NCI-H146 (cell line): ENCODE results near the gene NUP133.
"Not testable (repeated sequence)": the region's sequence is repeated elsewhere in the genome, so short reads cannot be mapped to it uniquely, and the experiment has no call there.

ENCODE experiments used
- DNase-seq: peaks from one replicate; lab custom pipeline; 2025; lab: John Stamatoyannopoulos, UW

NUP133 gene

GRCh38 chr1:229507951-229508822 lies at the start of gene NUP133:
Gene NUP133 (minus strand): TSS chr1:229508341. CDS start chr1:229508249, 92 bp downstream.
- peak; percentile 98 for DNase-seq

GRCh38 chr1:229557200-229557850 lies 49.2 kb upstream of the NUP133 start:
- DNase-seq = no peak

DNA sequence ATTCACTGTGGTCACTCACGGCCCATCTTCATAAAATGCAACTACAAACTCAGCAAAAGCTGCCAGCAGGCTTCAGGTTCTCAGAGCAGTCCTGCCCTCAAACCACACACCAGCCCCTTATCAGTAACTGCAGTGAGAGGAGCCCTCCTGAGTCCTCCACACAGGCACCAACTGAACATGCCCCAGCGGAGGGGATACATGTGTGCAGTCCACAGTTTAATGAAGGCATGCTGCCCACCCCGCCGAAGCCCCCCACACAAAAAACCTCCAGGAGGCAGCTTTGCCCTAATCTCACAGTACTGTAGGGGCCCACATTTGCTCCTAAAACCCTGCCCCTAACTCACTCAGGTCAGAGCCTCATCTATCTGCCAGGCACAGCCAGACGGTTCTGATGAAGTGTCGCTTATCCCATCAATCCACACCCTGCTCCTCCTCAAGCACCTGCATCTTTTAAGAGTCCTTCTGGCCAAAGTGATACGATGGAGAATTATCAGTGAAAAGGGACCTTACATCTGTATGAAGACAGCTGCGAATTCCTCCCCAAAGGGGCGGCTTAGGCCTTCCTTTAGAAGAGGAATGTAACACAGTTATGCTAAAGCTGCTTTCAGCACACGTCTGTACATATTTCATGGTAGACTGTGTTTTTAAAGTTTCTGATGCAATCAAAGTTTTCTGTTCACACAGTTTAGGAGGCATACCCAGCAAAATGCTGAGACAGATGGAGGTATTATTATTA lies 46.9 kb upstream of the NUP133 start:
- DNase-seq = no peak

- DNase-seq = no peak
Measured at GRCh38 chr1:229553621-229554130, 45.5 kb upstream of the NUP133 start.

- DNase-seq = no peak
Measured at GRCh38 chr1:229552732-229553131, 44.6 kb upstream of the NUP133 start.

- DNase-seq = no peak
Measured at GRCh38 chr1:229550812-229551567, 42.8 kb upstream of the NUP133 start.

DNA sequence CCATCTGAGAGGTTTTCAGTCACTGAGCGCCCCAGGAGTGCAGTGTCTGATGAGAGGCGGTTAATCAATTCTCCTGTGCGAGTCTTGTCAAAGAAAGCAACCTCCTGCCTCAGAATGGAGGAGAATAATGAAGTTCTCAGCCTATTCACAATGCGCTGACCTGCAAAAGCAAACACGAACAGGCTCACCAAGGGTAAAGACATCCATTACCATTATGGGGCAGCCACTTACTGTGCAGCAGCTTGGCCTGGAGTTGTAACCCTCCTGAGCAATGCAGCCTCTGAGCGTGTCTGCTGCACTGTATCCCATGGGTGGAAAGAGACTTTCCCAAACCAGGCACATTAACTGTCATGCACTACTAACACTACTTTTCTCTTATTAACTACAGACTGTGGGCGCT lies 39.4 kb upstream of the NUP133 start:
- DNase-seq = no peak

DNA sequence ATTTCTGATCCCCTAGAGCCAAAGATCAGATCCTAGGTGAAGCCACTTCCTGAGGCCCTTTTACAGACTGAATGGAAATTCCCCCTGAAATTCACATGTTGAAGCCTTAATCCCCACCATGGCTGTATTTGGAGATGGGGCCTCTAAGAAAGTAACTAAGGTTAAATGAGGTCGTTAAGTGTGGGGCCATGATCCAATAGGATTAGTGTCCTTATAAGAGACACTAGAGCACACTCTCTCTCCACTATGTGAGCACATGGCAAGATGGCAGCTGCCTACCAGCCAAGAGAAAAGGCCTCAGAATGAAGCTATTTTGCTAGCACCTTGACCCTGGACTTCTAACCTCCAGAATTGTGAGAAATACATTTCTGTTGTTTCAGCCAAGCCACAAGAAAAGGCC lies 36.4 kb upstream of the NUP133 start:
- no peak for DNase-seq

GRCh38 chr1:229539863-229540506 lies 31.8 kb upstream of the NUP133 start:
- no peak for DNase-seq

GRCh38 chr1:229538945-229539344 lies 30.8 kb upstream of the NUP133 start:
- DNase-seq = no peak

GRCh38 chr1:229537894-229538293 lies 29.8 kb upstream of the NUP133 start:
- DNase-seq = no peak

GRCh38 chr1:229536982-229537381 lies 28.8 kb upstream of the NUP133 start:
- no peak for DNase-seq

- DNase-seq = no peak
Measured at GRCh38 chr1:229535230-229535629, 27.1 kb upstream of the NUP133 start.

GRCh38 chr1:229531326-229531725 lies 23.2 kb upstream of the NUP133 start:
- DNase-seq = no peak

DNA sequence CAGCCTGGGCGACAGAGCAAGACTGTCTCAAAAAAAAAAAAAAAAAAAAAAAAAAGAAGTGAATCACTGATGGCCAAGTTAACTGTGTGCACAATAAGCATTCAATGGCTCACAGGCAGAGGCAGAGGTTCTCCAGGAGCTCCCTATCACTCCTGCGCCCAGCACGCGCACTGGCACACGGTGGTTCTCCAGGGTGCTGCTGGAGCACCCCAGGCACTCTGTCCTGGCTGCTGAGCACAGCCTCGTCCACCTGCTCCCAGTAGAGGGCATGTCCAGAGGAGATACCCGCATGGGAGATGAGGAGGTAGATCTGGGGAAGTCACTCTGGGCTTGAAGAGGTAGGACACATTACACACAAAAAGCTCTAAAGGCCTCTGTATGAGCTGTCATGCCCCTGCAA lies 21.5 kb upstream of the NUP133 start:
- DNase-seq = no peak

DNA sequence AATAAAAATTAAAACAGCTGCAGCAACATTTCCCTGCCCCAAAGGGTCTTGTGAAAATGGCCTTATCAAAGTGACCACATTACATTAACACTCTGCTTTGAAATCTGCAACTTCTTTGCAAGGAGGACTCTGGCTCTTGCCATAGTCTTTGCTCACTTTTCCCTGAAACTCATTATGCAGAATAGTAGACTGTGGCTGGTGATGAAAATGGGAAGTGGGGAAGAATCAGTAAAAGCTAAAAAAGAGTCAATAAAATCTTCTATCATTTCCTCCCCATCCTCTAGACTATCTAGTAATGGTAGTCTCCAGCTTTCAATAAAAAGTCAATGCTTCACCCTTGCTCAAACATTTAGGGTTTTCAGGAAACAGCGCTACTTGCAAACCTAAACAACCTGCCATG lies 18.6 kb upstream of the NUP133 start:
- no peak for DNase-seq

DNA sequence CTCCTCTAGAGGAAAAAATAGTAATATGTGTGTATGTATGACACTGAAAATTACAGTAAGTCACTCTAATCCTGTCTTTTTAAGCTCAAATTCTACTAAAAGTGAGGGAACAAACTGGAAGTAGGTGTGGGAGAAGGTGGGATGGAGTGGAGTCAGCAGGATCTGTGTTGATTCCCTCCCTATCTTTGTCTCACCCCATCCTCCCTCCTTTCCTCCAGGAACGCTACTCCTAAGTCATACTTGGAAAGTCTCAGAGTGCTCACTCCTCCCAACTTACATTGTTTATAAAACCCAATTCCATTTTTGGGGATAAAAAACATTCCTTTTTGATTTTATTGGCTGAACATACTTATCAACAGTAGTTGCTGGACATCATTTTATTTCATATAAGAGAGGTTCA lies 14.9 kb upstream of the NUP133 start:
- DNase-seq = no peak

GRCh38 chr1:229514578-229515275 lies 6.6 kb upstream of the NUP133 start:
- peak; percentile 63 for DNase-seq

DNA sequence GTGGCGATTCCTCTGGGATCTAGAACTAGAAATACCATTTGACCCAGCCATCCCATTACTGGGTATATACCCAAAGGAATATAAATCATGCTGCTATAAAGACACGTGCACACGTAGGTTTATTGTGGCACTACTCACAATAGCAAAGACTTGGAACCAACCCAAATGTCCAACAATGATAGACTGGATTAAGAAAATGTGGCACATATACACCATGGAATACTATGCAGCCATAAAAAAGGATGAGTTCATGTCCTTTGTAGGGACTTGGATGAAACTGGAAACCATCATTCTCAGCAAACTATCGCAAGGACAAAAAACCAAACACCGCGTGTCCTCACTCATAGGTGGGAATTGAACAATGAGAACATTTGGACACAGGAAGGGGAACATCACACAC lies 3.5 kb upstream of the NUP133 start:
- not testable (repeated sequence) for DNase-seq

DNA sequence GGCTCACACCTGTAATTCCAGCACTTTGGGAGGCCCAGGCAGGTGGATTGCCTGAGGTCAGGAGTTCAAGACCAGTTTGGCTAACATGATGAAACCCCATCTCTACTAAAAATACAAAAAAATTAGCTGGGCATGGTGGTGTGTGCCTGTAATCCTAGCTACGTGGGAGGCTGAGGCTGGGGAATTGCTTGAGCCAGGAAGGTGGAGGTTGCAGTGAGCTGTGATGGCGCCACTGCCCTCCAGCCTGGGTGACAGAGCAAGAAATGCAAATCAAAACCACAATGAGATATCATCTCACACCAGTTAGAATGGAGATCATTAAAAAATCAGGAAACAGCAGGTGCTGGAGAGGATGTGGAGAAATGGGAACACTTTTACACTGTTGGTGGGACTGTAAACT lies 3.1 kb upstream of the NUP133 start:
- DNase-seq = not testable (repeated sequence)

- peak; percentile 43 for DNase-seq
Measured at GRCh38 chr1:229509576-229509975, 1.4 kb upstream of the NUP133 start.
